ENCODE measurements around the gene MX2.
A peak's percentile ranks its signal among the peaks of the same experiment; 100 is the strongest.
"Not testable (repeated sequence)": the region's sequence is repeated elsewhere in the genome, so short reads cannot be mapped to it uniquely, and the experiment has no call there.

The MX2 gene

GRCh38 chr21:41390043-41390639 is 28.3 kb downstream of the MX2 start:
- DNase-seq, result no peak

GRCh38 chr21:41393876-41394465 is 32.1 kb downstream of the MX2 start:
- no peak for DNase-seq

- peak; percentile 9 for DNase-seq
Observed at GRCh38 chr21:41396558-41397075, 34.8 kb downstream of the MX2 start.

- no peak for DNase-seq
Observed at GRCh38 chr21:41397471-41397891, 35.7 kb downstream of the MX2 start.

GRCh38 chr21:41398251-41398650 is 36.4 kb downstream of the MX2 start:
- no peak for DNase-seq

GRCh38 chr21:41398831-41399230 is 37.0 kb downstream of the MX2 start:
- DNase-seq, result no peak

- peak; percentile 51 for DNase-seq
Observed at GRCh38 chr21:41399246-41399800, 37.5 kb downstream of the MX2 start.

- DNase-seq, result no peak
Observed at GRCh38 chr21:41402231-41402630, 40.4 kb downstream of the MX2 start.

- DNase-seq, result no peak
Observed at GRCh38 chr21:41402796-41403195, 41.0 kb downstream of the MX2 start.

GRCh38 chr21:41403331-41403730 is 41.5 kb downstream of the MX2 start:
- no peak for DNase-seq

GRCh38 chr21:41403966-41404365 is 42.1 kb downstream of the MX2 start:
- no peak for DNase-seq

- DNase-seq, result no peak
Observed at GRCh38 chr21:41405321-41405720, 43.5 kb downstream of the MX2 start.

- DNase-seq, result no peak
Observed at GRCh38 chr21:41406340-41406739, 44.5 kb downstream of the MX2 start.

- no peak for DNase-seq
Observed at GRCh38 chr21:41407541-41408460, 46.0 kb downstream of the MX2 start.

- DNase-seq, result no peak
Observed at GRCh38 chr21:41410361-41410760, 48.5 kb downstream of the MX2 start.

GRCh38 chr21:41410767-41411448 is 49.1 kb downstream of the MX2 start:
- no peak for DNase-seq

GRCh38 chr21:41411449-41412089 is 49.7 kb downstream of the MX2 start:
- peak; percentile 47 for DNase-seq

- DNase-seq, result not testable (repeated sequence)
Observed at GRCh38 chr21:41417505-41417904, 55.7 kb downstream of the MX2 start.

GRCh38 chr21:41418393-41418792 is 56.6 kb downstream of the MX2 start:
- DNase-seq, result no peak

GRCh38 chr21:41418956-41419680 is 57.3 kb downstream of the MX2 start:
- no peak for DNase-seq

Measured in hematopoietic multipotent progenitor cell treated with erythropoietin and hydrocortisone succinate and interleukin-3 and kit ligand, for 8 days (in vitro differentiated cells).